ENCODE data around the gene MPP2.

- no peak for TF ChIP-seq POLR2AphosphoS5 (IDR thresholded peaks at IDR 0.05)
- peak in 1 of 4 experiments; percentile 9 for TF ChIP-seq CTCF (IDR thresholded peaks at IDR 0.05)
- no peak for TF ChIP-seq POLR2A (IDR thresholded peaks at IDR 0.05)
- TF ChIP-seq EP300 (IDR thresholded peaks at IDR 0.05): no peak
These were observed 33.3 kb upstream of the MPP2 start for GRCh38 chr17:43940630-43941029.

Measured in sigmoid colon (tissue), 4 donors.